ENCODE data around the gene PLPP4.

PLPP4 gene

GRCh38 chr10:120474956-120475355 is 17.9 kb downstream of the PLPP4 start:
- Mint-ChIP-seq H3K9me3 (peaks cover 14% of the 10 kb centered on the region), H3K4me1 (no peaks in the 10 kb centered on the region), H3K27ac (no peak overlapping the region)

GRCh38 chr10:120475844-120476791 is 19.1 kb downstream of the PLPP4 start:
- no peaks in the 10 kb centered on the region for H3K4me1 Mint-ChIP-seq

More at GRCh38 chr10:120474956-120475355, 17.9 kb downstream of the PLPP4 start:
- Mint-ChIP-seq H3K27me3 (peaks cover 4% of the 10 kb centered on the region), H3K36me3 (no peaks in the 10 kb centered on the region), H3K4me3 (no peak overlapping the region)

GRCh38 chr10:120477021-120477742 is 20.2 kb downstream of the PLPP4 start:
- H3K27ac Mint-ChIP-seq, result no peak overlapping the region

More at GRCh38 chr10:120475844-120476791, 19.1 kb downstream of the PLPP4 start:
- Mint-ChIP-seq H3K4me3 (no peak overlapping the region), H3K27me3 (peaks cover 4% of the 10 kb centered on the region), H3K27ac (no peak overlapping the region), H3K36me3 (no peaks in the 10 kb centered on the region), H3K9me3 (peaks cover 14% of the 10 kb centered on the region)

GRCh38 chr10:120477743-120478141 is 20.7 kb downstream of the PLPP4 start:
- no peaks in the 10 kb centered on the region for H3K4me1 Mint-ChIP-seq
- no peak overlapping the region for H3K27ac Mint-ChIP-seq
- peaks cover 8% of the 10 kb centered on the region for H3K9me3 Mint-ChIP-seq
- peaks cover 4% of the 10 kb centered on the region for H3K27me3 Mint-ChIP-seq
- peaks cover 2% of the 10 kb centered on the region for H3K36me3 Mint-ChIP-seq
- no peak overlapping the region for H3K4me3 Mint-ChIP-seq

More at GRCh38 chr10:120477021-120477742, 20.2 kb downstream of the PLPP4 start:
- H3K9me3 Mint-ChIP-seq, result peaks cover 14% of the 10 kb centered on the region
- peaks cover 4% of the 10 kb centered on the region for H3K27me3 Mint-ChIP-seq
- H3K4me1 Mint-ChIP-seq, result no peaks in the 10 kb centered on the region
- peaks cover under 1% of the 10 kb centered on the region for H3K36me3 Mint-ChIP-seq
- no peak overlapping the region for H3K4me3 Mint-ChIP-seq

- peaks cover 4% of the 10 kb centered on the region for H3K27me3 Mint-ChIP-seq
These were observed 21.4 kb downstream of the PLPP4 start for GRCh38 chr10:120478386-120478785.

GRCh38 chr10:120479506-120479905 is 22.5 kb downstream of the PLPP4 start:
- Mint-ChIP-seq H3K27ac (no peak overlapping the region), H3K9me3 (no peaks in the 10 kb centered on the region), H3K27me3 (peaks cover 4% of the 10 kb centered on the region), H3K4me1 (no peaks in the 10 kb centered on the region), H3K36me3 (peaks cover 2% of the 10 kb centered on the region), H3K4me3 (no peak overlapping the region)

More at GRCh38 chr10:120478386-120478785, 21.4 kb downstream of the PLPP4 start:
- Mint-ChIP-seq H3K4me3 (no peak overlapping the region), H3K4me1 (no peaks in the 10 kb centered on the region), H3K9me3 (peaks cover 6% of the 10 kb centered on the region), H3K27ac (no peak overlapping the region), H3K36me3 (peaks cover 2% of the 10 kb centered on the region)

GRCh38 chr10:120480065-120480600 is 23.1 kb downstream of the PLPP4 start:
- Mint-ChIP-seq H3K27ac (no peak overlapping the region), H3K4me1 (no peaks in the 10 kb centered on the region), H3K9me3 (no peaks in the 10 kb centered on the region), H3K36me3 (peaks cover 2% of the 10 kb centered on the region), H3K27me3 (peaks cover 4% of the 10 kb centered on the region), H3K4me3 (no peak overlapping the region)

- no peaks in the 10 kb centered on the region for H3K4me1 Mint-ChIP-seq
- no peak overlapping the region for H3K27ac Mint-ChIP-seq
- peaks cover 4% of the 10 kb centered on the region for H3K27me3 Mint-ChIP-seq
- H3K36me3 Mint-ChIP-seq, result peaks cover 2% of the 10 kb centered on the region
- no peak overlapping the region for H3K4me3 Mint-ChIP-seq
- H3K9me3 Mint-ChIP-seq, result no peaks in the 10 kb centered on the region
These were observed 23.8 kb downstream of the PLPP4 start for GRCh38 chr10:120480848-120481247.

GRCh38 chr10:120483006-120483405 is 26.0 kb downstream of the PLPP4 start:
- peaks cover 2% of the 10 kb centered on the region for H3K36me3 Mint-ChIP-seq
- H3K27ac Mint-ChIP-seq, result no peak overlapping the region
- no peak overlapping the region for H3K4me3 Mint-ChIP-seq
- no peaks in the 10 kb centered on the region for H3K27me3 Mint-ChIP-seq
- no peaks in the 10 kb centered on the region for H3K4me1 Mint-ChIP-seq
- H3K9me3 Mint-ChIP-seq, result no peaks in the 10 kb centered on the region

- no peak overlapping the region for H3K4me3 Mint-ChIP-seq
- no peak overlapping the region for H3K27ac Mint-ChIP-seq
- peaks cover 2% of the 10 kb centered on the region for H3K36me3 Mint-ChIP-seq
- no peaks in the 10 kb centered on the region for H3K4me1 Mint-ChIP-seq
- no peaks in the 10 kb centered on the region for H3K27me3 Mint-ChIP-seq
- H3K9me3 Mint-ChIP-seq, result no peaks in the 10 kb centered on the region
These were observed 26.7 kb downstream of the PLPP4 start for GRCh38 chr10:120483651-120484301.

GRCh38 chr10:120485946-120486345 is 28.9 kb downstream of the PLPP4 start:
- Mint-ChIP-seq H3K4me1 (no peaks in the 10 kb centered on the region), H3K9me3 (no peaks in the 10 kb centered on the region), H3K27ac (no peak overlapping the region), H3K27me3 (no peaks in the 10 kb centered on the region), H3K36me3 (peaks cover 2% of the 10 kb centered on the region), H3K4me3 (no peak overlapping the region)

- Mint-ChIP-seq H3K27me3 (no peaks in the 10 kb centered on the region), H3K4me1 (no peaks in the 10 kb centered on the region), H3K27ac (no peak overlapping the region), H3K36me3 (peaks cover 2% of the 10 kb centered on the region), H3K9me3 (no peaks in the 10 kb centered on the region), H3K4me3 (no peak overlapping the region)
These were observed 29.7 kb downstream of the PLPP4 start for GRCh38 chr10:120486671-120487205.

- Mint-ChIP-seq H3K36me3 (no peaks in the 10 kb centered on the region), H3K27ac (no peak overlapping the region), H3K9me3 (no peaks in the 10 kb centered on the region), H3K4me3 (no peak overlapping the region), H3K4me1 (no peaks in the 10 kb centered on the region), H3K27me3 (no peaks in the 10 kb centered on the region)
These were observed 33.3 kb downstream of the PLPP4 start for GRCh38 chr10:120490288-120490687.

GRCh38 chr10:120492346-120492745 is 35.3 kb downstream of the PLPP4 start:
- H3K36me3 Mint-ChIP-seq, result no peaks in the 10 kb centered on the region
- no peaks in the 10 kb centered on the region for H3K4me1 Mint-ChIP-seq
- no peak overlapping the region for H3K4me3 Mint-ChIP-seq
- no peaks in the 10 kb centered on the region for H3K9me3 Mint-ChIP-seq
- H3K27me3 Mint-ChIP-seq, result peaks cover 2% of the 10 kb centered on the region
- H3K27ac Mint-ChIP-seq, result no peak overlapping the region
